SK-N-SH treated with all-trans-retinoic acid at 6 μM for 48 hours (cell line): ENCODE results near the gene DTHD1.

ENCODE experiments used
- CSRNP3 ChIP-seq: fragments of 250-450 bp; sonication (Bioruptor Pico); IDR thresholded peaks from 2 replicates; pipeline ENCODE4 v1.5.1; 2021; ENCODE audit warnings: mild to moderate bottlenecking, moderate library complexity
- GLIS3 ChIP-seq: fragments of 250-450 bp; sonication (Bioruptor Pico); IDR thresholded peaks from 2 replicates; pipeline ENCODE4 v1.5.0; 2020; ENCODE audit warnings: mild to moderate bottlenecking, moderate library complexity
- ISL1 ChIP-seq: fragments of 250-450 bp; sonication (Bioruptor Pico); IDR thresholded peaks from 2 replicates; pipeline ENCODE4 v2.1.2; 2022; ENCODE audit warnings: mild to moderate bottlenecking, moderate library complexity
- PATZ1 ChIP-seq: fragments of 250-450 bp; sonication (Bioruptor Pico); IDR thresholded peaks from 2 replicates; pipeline ENCODE4 v1.8.0; 2020; ENCODE audit warnings: mild to moderate bottlenecking, moderate library complexity, borderline replicate concordance
- POU6F1 ChIP-seq: fragments of 250-450 bp; sonication (Bioruptor Pico); IDR thresholded peaks from 2 replicates; pipeline ENCODE4 v1.8.0; 2021; ENCODE audit warnings: low read depth, mild to moderate bottlenecking, moderate library complexity, borderline replicate concordance
- PPARA ChIP-seq: fragments of 250-450 bp; sonication (Bioruptor Pico); IDR thresholded peaks from 2 replicates; pipeline ENCODE4 v1.5.0; 2020; ENCODE audit warnings: mild to moderate bottlenecking, borderline replicate concordance
- RARB ChIP-seq: fragments of 250-450 bp; sonication (Bioruptor Pico); IDR thresholded peaks from 2 replicates; pipeline ENCODE4 v1.8.0; 2021; ENCODE audit warnings: mild to moderate bottlenecking, moderate library complexity
- ZC3H10 ChIP-seq: fragments of 250-450 bp; sonication (Bioruptor Pico); IDR thresholded peaks from 2 replicates; pipeline ENCODE4 v1.5.1; 2021; ENCODE audit warnings: mild to moderate bottlenecking, moderate library complexity
- ZFP3 ChIP-seq: fragments of 250-450 bp; sonication (Bioruptor Pico); IDR thresholded peaks from 2 replicates; pipeline ENCODE4 v1.5.0; 2020; ENCODE audit warnings: mild to moderate bottlenecking, moderate library complexity
- ZFP30 ChIP-seq: fragments of 450-650 bp; formaldehyde crosslinking; IDR thresholded peaks from 2 replicates; pipeline ENCODE4 v1.5.0; 2022; ENCODE audit warnings: mild to moderate bottlenecking, moderate library complexity
- ZNF565 ChIP-seq: fragments of 450-650 bp; formaldehyde crosslinking; conservative IDR thresholded peaks from 2 replicates; pipeline ENCODE4 v1.5.0; 2020; ENCODE audit warnings: low read depth, mild to moderate bottlenecking, moderate library complexity
- ZNF8 ChIP-seq: fragments of 450-650 bp; formaldehyde crosslinking; IDR thresholded peaks from 2 replicates; pipeline ENCODE4 v1.5.0; 2020; ENCODE audit warnings: mild to moderate bottlenecking, moderate library complexity

- no peak for TF ChIP-seq PATZ1
- no peak for TF ChIP-seq ISL1 (CRISPR knock-in tag)
- no peak for TF ChIP-seq GLIS3 (CRISPR knock-in tag)
- TF ChIP-seq ZNF565, result no peak
- no peak for TF ChIP-seq POU6F1 (CRISPR knock-in tag)
- TF ChIP-seq ZNF8, result no peak
- TF ChIP-seq ZC3H10, result no peak
- TF ChIP-seq CSRNP3 (CRISPR knock-in tag), result no peak
- TF ChIP-seq ZFP30 (CRISPR knock-in tag), result no peak
- TF ChIP-seq RARB (CRISPR knock-in tag), result no peak
- no peak for TF ChIP-seq ZFP3 (CRISPR knock-in tag)
- no peak for TF ChIP-seq PPARA (CRISPR knock-in tag)
These were observed 31.1 kb downstream of the DTHD1 start for GRCh38 chr4:36312511-36312910.
